Mononuclear cell (primary cell): ENCODE data around the gene MYO5B. TPM values are rescaled to one million over a fixed set of nuclear protein-coding genes. Genes with fewer than 3 reads are reported as not detected.

ENCODE experiments used
- H3K27me3 ChIP-seq: 2 replicates; pipeline ENCODE4 v1.6.0; 2011; ENCODE audit warnings: low read length, control low read depth; ENCODE audit not compliant: insufficient read depth
- H3K4me1 ChIP-seq: 2 replicates; pipeline ENCODE4 v1.5.1; 2011; ENCODE audit warnings: mild to moderate bottlenecking, low read length, control low read depth; ENCODE audit not compliant: insufficient read depth
- H3K4me3 ChIP-seq: 2 replicates; pipeline ENCODE4 v1.5.1; 2011; ENCODE audit warnings: mild to moderate bottlenecking, low read length, moderate library complexity
- H3K9me3 ChIP-seq: 2 replicates; pipeline ENCODE4 v1.5.1; 2011; ENCODE audit warnings: low read depth, mild to moderate bottlenecking, control low read depth, low read length
- total RNA-seq: library from RNA; depleted of rRNA; stranded (reverse); fragments of >200 nt; gene quantifications from one replicate; pipeline ENCODE4 v1.2.3, GENCODE V29; 2012

The MYO5B gene
- total RNA-seq, 1 donor: under 0.01 TPM

DNA sequence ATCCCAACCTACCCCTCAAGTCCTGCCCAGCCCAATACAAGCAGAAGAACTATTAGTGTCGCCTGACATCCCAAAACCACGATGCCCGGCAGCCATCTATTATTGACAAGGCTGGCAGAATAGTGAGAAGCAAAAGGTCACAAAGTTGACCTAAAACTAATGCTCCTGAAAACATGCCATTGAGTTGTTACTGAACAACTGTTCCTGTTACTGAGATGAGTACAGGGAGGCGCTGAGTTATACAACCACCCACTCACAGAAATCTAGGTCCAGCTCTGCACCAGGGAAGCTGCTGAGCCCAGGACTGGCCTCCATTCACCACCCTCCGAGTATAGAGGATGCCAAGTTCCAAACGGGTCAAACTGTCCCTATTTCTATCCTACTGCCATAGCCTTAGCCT lies 201.6 kb downstream of the MYO5B start:
- H3K27me3 ChIP-seq: no peaks in the 10 kb centered on the region
- no peaks in the 10 kb centered on the region for H3K4me1 ChIP-seq
- H3K4me3 ChIP-seq: no peak overlapping the region
- H3K9me3 ChIP-seq: no peaks in the 10 kb centered on the region

DNA sequence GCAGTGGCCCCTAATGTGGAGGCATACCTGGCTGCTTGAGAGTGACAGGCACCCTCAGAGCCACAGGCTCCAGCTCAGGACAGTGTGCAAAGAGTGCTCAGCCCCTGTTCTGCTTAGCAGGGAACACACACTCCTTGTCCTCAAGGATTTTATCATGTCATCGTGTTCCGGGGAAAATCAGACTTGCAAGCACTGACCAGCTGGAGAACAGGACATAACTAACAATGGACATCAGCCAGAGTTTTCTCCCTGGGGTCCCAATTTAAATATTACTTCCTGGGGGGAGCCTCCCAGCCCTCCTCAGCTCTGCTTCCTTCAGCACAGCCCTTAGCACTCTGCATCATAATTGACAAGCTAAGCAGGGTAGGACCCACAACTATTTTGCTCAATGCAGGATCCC lies 206.2 kb downstream of the MYO5B start:
- no peaks in the 10 kb centered on the region for H3K9me3 ChIP-seq
- H3K4me3 ChIP-seq: no peak overlapping the region
- no peaks in the 10 kb centered on the region for H3K27me3 ChIP-seq
- H3K4me1 ChIP-seq: no peaks in the 10 kb centered on the region

DNA sequence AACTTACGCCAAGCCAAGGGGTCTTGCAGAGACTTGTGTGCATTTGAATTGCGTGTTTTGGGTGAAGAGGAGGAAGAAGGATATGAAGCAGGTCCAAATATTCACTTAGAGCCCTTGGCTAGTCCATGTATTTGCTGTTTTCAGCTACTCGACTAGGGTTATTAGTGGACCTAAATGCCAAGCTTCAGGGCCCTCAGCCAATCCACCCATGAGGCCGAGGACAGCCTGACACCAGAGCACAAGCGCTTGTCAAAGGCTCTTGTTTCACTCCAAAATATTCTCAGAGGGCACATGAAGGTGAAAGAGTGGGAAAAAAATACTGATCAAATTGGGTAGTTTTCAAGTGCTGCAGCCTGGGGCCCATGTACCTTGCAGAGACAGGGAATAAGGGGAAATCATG lies 206.8 kb downstream of the MYO5B start:
- H3K4me1 ChIP-seq: no peaks in the 10 kb centered on the region
- H3K4me3 ChIP-seq: no peak overlapping the region
- no peaks in the 10 kb centered on the region for H3K27me3 ChIP-seq
- no peaks in the 10 kb centered on the region for H3K9me3 ChIP-seq

DNA sequence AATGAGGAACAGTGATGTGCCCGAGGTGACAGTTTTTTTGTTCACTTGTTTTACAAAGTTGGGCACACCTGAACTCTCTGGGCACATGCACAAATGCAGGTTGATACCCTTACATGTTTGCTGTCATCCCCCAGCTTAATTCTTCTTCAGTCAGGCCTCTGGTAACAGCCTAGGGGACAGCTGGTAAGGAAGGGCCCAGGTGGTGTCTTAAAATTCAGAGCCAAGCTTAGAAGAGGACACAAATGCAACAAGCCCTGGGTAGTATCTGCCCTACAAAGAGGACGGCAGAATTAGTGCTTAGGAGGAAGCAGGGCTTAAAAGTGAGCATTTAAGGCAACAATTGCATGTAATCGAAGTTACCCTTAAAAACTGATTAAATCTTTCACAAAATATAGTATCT lies 209.7 kb downstream of the MYO5B start:
- no peaks in the 10 kb centered on the region for H3K27me3 ChIP-seq
- no peaks in the 10 kb centered on the region for H3K4me1 ChIP-seq

DNA sequence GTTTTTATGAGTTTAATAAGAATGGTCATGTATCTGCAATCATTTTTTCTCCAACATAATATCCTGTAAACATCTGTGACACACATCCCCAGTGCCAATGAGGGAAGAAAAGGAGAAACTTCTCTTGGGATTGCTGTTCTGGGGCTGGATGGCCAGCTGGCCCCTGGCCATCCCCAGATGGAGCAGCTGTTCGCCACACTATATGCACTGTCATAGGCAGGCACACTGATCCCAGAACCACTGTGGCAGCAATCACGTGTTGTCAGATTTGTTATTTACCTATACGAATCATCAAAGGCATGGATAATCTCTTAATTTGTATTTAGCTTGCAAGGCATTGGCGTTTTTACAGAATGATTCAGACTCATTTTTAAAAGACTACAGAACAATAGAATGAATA lies 214.1 kb downstream of the MYO5B start:
- Histone ChIP-seq H3K4me1 (no peaks in the 10 kb centered on the region), H3K27me3 (no peaks in the 10 kb centered on the region), H3K9me3 (no peaks in the 10 kb centered on the region), H3K4me3 (no peak overlapping the region)

More for the DNA sequence above, 209.7 kb downstream of the MYO5B start:
- no peaks in the 10 kb centered on the region for H3K9me3 ChIP-seq
- no peak overlapping the region for H3K4me3 ChIP-seq

DNA sequence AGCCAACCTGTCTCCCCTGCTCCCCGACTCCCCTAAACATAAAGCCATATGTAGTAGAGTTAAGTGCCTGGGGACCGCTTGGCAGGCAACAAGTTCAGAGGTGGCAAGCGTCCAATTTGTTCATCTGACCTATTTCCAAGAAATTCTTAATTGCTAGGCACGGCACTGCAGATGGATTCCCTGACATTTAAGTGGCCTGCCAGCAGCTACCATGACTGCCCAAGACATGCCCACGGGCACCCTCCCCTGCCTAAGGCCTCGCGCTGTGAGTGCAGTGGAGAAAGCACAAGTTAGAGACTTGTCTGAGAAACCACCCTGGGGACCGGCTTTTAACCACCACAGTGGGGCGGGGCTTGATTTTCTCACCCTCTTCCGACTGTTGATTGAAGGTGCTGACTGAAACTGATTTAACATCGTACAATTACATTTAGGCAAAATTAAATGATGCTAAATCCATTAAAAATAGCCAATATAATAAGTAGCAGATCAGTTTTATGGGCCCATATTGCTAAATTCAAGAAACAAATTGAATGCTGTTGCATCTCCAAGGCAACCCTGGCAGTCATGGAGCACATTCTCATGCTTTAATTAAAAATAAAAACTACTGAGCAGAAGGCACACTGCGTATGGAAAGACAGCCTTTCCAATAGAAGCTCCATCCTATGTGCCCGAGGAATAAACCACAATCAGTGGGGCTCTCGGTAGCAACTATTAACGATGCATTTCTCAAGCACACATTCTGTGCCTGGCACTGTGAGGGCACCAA lies 218.0 kb downstream of the MYO5B start:
- Histone ChIP-seq H3K4me3 (no peak overlapping the region), H3K4me1 (no peaks in the 10 kb centered on the region), H3K27me3 (no peaks in the 10 kb centered on the region), H3K9me3 (no peaks in the 10 kb centered on the region)

DNA sequence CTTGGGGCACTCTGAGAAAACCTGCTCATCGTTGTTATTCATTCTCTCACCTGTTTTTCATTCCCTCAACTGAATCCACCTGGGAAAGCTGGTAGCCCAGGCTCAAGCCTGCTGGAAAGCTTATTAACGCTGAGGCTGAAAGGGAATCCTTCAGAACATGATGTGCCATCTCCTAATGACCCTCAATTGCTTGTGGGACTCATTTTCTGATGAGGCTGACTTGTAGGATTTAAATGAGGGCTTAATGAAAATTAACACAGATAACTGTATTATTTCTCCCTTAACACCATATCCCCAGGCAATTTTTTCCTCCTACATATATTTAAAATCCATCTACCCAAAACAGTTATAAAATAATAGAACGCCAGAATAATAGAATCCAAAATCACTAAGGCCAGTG lies 218.9 kb downstream of the MYO5B start:
- Histone ChIP-seq H3K9me3 (no peaks in the 10 kb centered on the region), H3K27me3 (no peaks in the 10 kb centered on the region), H3K4me1 (no peaks in the 10 kb centered on the region), H3K4me3 (no peak overlapping the region)

DNA sequence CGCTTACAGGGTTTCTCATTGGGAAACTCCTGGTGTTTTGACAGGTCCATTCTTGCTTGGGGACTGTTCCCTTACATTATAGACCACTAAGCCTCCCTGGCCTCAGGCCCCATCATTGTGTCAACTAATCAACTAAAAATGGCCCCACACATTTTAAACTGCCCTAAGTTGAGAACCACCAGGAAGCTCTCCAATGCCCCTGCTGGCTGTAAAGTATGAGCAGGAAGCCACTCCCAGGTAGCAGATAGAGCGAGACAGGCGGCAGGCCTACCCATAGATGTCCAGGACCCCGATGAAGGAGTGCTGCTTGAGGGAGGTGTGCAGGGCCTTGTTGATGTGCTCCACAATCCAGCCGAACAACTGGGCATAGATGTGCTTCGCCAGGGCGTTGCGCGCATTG lies 220.9 kb downstream of the MYO5B start:
- no peaks in the 10 kb centered on the region for H3K27me3 ChIP-seq
- no peaks in the 10 kb centered on the region for H3K4me1 ChIP-seq
- no peaks in the 10 kb centered on the region for H3K9me3 ChIP-seq
- no peak overlapping the region for H3K4me3 ChIP-seq

DNA sequence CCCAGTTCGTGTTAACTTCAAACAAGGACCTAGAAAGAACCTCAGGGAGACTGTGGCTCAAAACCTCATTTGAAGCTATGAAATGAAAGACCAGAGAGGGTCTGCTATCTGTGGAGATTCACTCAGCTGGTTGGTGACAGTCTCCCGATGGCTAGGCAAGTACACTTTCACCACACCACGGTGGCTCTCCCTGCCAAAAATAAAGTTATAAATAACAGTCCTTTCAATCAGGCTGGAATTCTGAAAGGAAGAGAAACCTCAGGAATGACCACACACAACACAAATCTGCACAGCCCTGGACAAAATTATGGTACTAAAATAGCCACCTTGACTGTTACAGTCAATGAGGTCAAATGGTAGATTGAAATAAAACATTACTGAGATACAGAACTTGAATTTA lies 221.4 kb downstream of the MYO5B start:
- Histone ChIP-seq H3K4me1 (no peaks in the 10 kb centered on the region), H3K27me3 (no peaks in the 10 kb centered on the region)

DNA sequence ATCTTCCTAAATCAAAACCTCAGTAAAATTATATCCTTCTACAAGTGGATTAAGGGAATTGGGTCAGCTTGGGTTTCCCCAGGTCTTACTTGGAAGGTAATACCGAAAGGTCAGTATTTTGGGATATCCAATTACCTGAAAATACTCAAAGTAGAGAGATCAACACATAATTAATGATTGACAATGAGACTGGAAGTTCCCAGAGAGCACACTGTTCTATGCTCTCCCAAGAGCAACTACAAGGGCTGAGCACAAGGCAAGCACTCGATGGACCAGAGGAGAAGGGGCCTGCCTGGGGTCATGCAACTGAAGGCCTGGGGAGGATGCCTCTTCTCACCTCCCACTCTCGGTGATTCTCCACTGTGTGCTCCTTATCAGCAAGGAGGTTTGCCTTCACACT lies 222.4 kb downstream of the MYO5B start:
- Histone ChIP-seq H3K27me3 (no peaks in the 10 kb centered on the region), H3K9me3 (no peaks in the 10 kb centered on the region), H3K4me3 (no peak overlapping the region), H3K4me1 (no peaks in the 10 kb centered on the region)

More for the DNA sequence above, 221.4 kb downstream of the MYO5B start:
- H3K9me3 ChIP-seq: no peaks in the 10 kb centered on the region
- no peak overlapping the region for H3K4me3 ChIP-seq

DNA sequence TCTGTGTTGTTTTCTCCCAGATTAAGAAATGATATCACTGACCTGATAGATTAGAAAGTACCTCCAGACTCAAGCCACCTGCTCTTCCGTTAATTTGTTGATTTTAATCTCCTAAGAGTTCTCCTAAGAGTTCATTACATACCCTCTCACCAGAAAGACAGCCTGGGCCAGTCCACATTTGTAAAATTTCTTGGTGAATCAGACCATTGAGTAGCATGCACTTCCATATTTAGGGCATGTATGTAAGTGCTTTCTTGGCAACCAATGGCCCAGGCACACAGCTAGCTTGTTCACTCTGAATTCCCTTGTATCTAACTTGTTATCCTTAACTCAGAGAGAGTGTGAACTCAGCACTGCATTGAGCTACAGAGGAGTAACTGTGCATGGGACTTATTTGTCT lies 223.5 kb downstream of the MYO5B start:
- Histone ChIP-seq H3K4me1 (no peaks in the 10 kb centered on the region), H3K4me3 (no peak overlapping the region), H3K27me3 (no peaks in the 10 kb centered on the region), H3K9me3 (no peaks in the 10 kb centered on the region)

DNA sequence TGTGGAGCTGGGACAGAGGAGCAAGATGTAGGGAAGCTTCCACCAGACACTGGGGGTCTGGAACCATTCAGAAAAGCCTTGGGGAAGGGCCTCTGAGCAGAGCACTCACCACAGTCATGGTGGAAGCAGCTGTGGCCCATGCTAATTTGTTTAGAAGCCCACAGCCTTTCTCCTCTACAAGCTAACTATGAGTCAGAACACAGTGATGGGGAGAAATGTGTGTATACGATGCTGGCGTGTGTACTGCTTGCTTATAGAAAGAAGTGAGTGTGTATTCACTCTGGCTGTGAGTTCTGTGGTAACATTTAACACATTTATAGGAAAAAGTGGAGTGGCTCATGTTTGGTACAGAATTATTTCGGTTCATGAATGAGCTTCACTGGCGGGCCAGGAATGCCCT lies 224.6 kb downstream of the MYO5B start:
- Histone ChIP-seq H3K4me1 (no peaks in the 10 kb centered on the region), H3K9me3 (no peaks in the 10 kb centered on the region), H3K27me3 (no peaks in the 10 kb centered on the region), H3K4me3 (no peak overlapping the region)

DNA sequence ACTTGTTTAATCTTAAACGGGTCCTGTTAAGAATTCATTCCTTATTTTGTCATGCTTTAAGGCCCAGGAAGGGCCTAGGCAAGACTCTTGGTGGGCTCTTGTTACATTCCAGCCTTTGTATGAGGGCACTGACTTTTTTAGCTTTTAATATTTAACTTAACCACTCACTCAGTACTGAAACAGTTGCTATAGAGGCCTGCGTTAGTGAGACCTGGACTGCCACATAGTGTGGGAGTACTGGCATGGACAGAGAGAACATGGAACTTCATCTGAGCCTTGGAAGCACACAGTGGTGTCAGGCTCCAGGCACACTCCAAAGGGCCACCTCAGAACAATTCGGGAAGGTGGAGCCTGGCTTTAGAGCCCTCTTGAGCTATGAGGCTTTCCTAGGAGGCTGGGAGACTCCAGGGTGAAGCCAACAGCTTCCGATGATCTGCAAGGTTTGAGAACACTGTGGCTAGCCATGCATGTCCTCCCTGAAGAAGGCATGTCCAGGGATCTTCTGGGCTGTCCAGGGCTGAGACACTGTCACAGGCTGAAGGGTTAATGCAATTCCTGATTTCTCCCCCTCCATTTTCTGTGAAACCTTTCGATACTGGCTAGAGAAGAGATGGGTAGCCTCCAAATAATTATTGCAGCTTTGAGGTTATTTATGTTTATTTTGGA lies 226.2 kb downstream of the MYO5B start:
- Histone ChIP-seq H3K4me1 (no peaks in the 10 kb centered on the region), H3K27me3 (no peaks in the 10 kb centered on the region), H3K9me3 (no peaks in the 10 kb centered on the region), H3K4me3 (no peak overlapping the region)

DNA sequence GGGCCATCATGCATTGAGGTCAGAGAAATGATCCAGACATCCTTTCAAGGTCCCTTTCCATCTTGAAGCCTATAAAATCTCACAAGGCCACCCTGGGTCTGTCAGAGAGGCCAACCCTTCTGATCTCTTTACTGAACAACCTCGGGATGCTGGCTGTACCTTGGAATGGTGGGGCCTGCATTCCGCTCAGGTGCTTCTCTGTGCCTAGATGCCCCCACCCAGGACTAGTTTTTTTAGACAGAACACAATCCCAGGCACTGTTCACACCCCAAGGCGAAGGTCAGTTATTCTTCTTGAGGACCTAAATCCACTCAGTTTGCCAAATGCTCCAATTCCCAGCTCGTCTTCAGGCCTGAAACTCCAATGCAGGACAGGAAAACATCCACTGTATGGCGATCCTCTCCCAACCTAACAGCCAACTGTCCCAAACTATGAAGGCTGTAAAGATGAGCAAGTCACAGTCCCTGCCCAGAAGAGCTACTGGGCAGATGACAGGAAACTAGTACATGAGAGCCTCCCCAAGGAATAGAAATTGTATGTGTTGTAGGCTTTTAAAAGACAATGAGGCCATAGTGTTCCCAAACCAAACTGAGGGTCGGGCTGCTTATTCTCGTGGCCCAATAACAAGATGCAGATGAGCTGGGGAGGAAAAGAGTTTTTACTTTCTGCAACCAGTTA lies 227.2 kb downstream of the MYO5B start:
- H3K4me1 ChIP-seq: no peaks in the 10 kb centered on the region

DNA sequence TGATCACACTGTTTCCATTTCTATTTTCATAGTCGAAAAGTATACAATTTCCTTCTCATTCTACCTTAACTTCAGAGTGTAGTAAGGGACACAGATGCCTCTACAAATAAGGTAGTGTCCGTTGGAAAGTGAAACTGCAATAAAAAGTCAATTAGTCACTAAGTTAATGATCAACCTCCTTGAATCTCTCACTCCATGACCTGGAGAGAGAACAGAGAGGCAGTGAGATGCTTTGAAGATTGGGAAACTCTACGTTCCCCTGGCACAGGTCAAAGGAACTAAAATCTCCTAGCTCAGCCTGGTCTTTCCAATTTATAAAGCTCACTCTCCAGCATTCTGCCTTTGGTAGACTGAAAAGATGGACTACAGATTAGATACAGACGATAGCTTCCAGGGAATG lies 227.8 kb downstream of the MYO5B start:
- Histone ChIP-seq H3K4me3 (no peak overlapping the region), H3K4me1 (no peaks in the 10 kb centered on the region), H3K9me3 (no peaks in the 10 kb centered on the region), H3K27me3 (no peaks in the 10 kb centered on the region)

More for the DNA sequence above, 227.2 kb downstream of the MYO5B start:
- no peaks in the 10 kb centered on the region for H3K9me3 ChIP-seq
- no peaks in the 10 kb centered on the region for H3K27me3 ChIP-seq
- no peak overlapping the region for H3K4me3 ChIP-seq
